Fibroblast of the aortic adventitia (primary cell): ENCODE measurements around the gene RGL4. TPM values are rescaled to one million over a fixed set of nuclear protein-coding genes. Genes with fewer than 3 reads are reported as not detected.
"Not testable (repeated sequence)": the region's sequence is repeated elsewhere in the genome, so short reads cannot be mapped to it uniquely, and the experiment has no call there.

Experiments used
- DNase-seq: peaks from one replicate; pipeline ENCODE4 v3.0.0-alpha.2; 2010; ENCODE audit warnings: low read depth
- H3K4me3 ChIP-seq: 2 replicates; pipeline ENCODE4 v1.5.1; 2011; ENCODE audit warnings: low read depth, mild to moderate bottlenecking, control low read depth, low read length, moderate library complexity
- CTCF ChIP-seq: IDR thresholded peaks from 2 replicates; pipeline ENCODE4 v1.5.1; 2011; ENCODE audit warnings: mild to moderate bottlenecking, low read length, control low read depth, inconsistent platforms; ENCODE audit not compliant: insufficient read depth
- total RNA-seq: library from RNA; depleted of rRNA; stranded (reverse); fragments of >200 nt; gene quantifications from 2 replicates; pipeline ENCODE4 v1.2.3, GENCODE V29; 2012; ENCODE audit warnings: low replicate concordance

Gene RGL4
- total RNA-seq, 1 donor, result not detected

GRCh38 chr22:23657727-23658126, 33.1 kb upstream of the RGL4 start:
- H3K4me3 ChIP-seq, result no peak overlapping the region
- DNase-seq, result no peak
- no peak for TF ChIP-seq CTCF

- not testable (repeated sequence) for DNase-seq
Observed at GRCh38 chr22:23660381-23660780, 30.4 kb upstream of the RGL4 start.

GRCh38 chr22:23670378-23671295, 20.2 kb upstream of the RGL4 start:
- TF ChIP-seq CTCF, result no peak
- H3K4me3 ChIP-seq, result no peak overlapping the region
- DNase-seq, result no peak

More at GRCh38 chr22:23660381-23660780, 30.4 kb upstream of the RGL4 start:
- not testable (repeated sequence) for H3K4me3 ChIP-seq

GRCh38 chr22:23671387-23671786, 19.4 kb upstream of the RGL4 start:
- not testable (repeated sequence) for DNase-seq

GRCh38 chr22:23672307-23673049, 18.3 kb upstream of the RGL4 start:
- not testable (repeated sequence) for H3K4me3 ChIP-seq, DNase-seq

More at GRCh38 chr22:23671387-23671786, 19.4 kb upstream of the RGL4 start:
- not testable (repeated sequence) for H3K4me3 ChIP-seq

GRCh38 chr22:23673050-23673620, 17.7 kb upstream of the RGL4 start:
- H3K4me3 ChIP-seq, result no peak overlapping the region
- no peak for TF ChIP-seq CTCF
- DNase-seq, result no peak

GRCh38 chr22:23673826-23674690, 16.8 kb upstream of the RGL4 start:
- H3K4me3 ChIP-seq, result no peak overlapping the region
- no peak for TF ChIP-seq CTCF
- no peak for DNase-seq

- H3K4me3 ChIP-seq, DNase-seq: not testable (repeated sequence)
Observed at GRCh38 chr22:23674886-23675501, 15.8 kb upstream of the RGL4 start.
